Endothelial cell of hepatic sinusoid (primary cell): ENCODE results near the gene DNAH2.

Source experiments
- in situ Hi-C: cut with HindIII; loops from 2 replicates; pipeline ENCODE4 v1.10.0; 2017; ENCODE audit warnings: low sequenced_read_pairs

Gene DNAH2

GRCh38 chr17:7719661-7720060, 2.1 kb downstream of the DNAH2 start:
- in situ Hi-C loops, result loop anchor here (10.0 kb wide), 1 partner anchor 95 kb away; no protein-coding TSS in a partner anchor

GRCh38 chr17:7720125-7720524, 2.6 kb downstream of the DNAH2 start:
- in situ Hi-C loops, result loop anchor here (10.0 kb wide), 1 partner anchor 95 kb away; no protein-coding TSS in a partner anchor

- in situ Hi-C loops, result loop anchor here (10.0 kb wide), 1 partner anchor 93 kb away; no protein-coding TSS in a partner anchor
Measured at GRCh38 chr17:7721612-7722011, 4.1 kb downstream of the DNAH2 start.

GRCh38 chr17:7727886-7728285, 10.3 kb downstream of the DNAH2 start:
- in situ Hi-C loops, result loop anchor here (10.0 kb wide), 1 partner anchor 87 kb away; no protein-coding TSS in a partner anchor

- in situ Hi-C loops, result loop anchor here (10.0 kb wide), 1 partner anchor 85 kb away; no protein-coding TSS in a partner anchor
Measured at GRCh38 chr17:7729816-7730215, 12.3 kb downstream of the DNAH2 start.

GRCh38 chr17:7732981-7733539, 15.5 kb downstream of the DNAH2 start:
- in situ Hi-C loops, result no loop called here

GRCh38 chr17:7737601-7738000, 20.1 kb downstream of the DNAH2 start:
- in situ Hi-C loops, result no loop called here

GRCh38 chr17:7739746-7740145, 22.2 kb downstream of the DNAH2 start:
- in situ Hi-C loops, result no loop called here

GRCh38 chr17:7740481-7741001, 23.0 kb downstream of the DNAH2 start:
- in situ Hi-C loops, result no loop called here

- in situ Hi-C loops, result no loop called here
Measured at GRCh38 chr17:7742729-7743128, 25.2 kb downstream of the DNAH2 start.

GRCh38 chr17:7744416-7744815, 26.9 kb downstream of the DNAH2 start:
- in situ Hi-C loops, result no loop called here

GRCh38 chr17:7745748-7746470, 28.4 kb downstream of the DNAH2 start:
- in situ Hi-C loops, result no loop called here

GRCh38 chr17:7747635-7748071, 30.1 kb downstream of the DNAH2 start:
- in situ Hi-C loops, result no loop called here

GRCh38 chr17:7748076-7748775, 30.7 kb downstream of the DNAH2 start:
- in situ Hi-C loops, result no loop called here

GRCh38 chr17:7750321-7750821, 32.8 kb downstream of the DNAH2 start:
- in situ Hi-C loops, result no loop called here

GRCh38 chr17:7754656-7755055, 37.1 kb downstream of the DNAH2 start:
- in situ Hi-C loops, result no loop called here

- in situ Hi-C loops, result no loop called here
Measured at GRCh38 chr17:7755095-7755890, 37.7 kb downstream of the DNAH2 start.

- in situ Hi-C loops, result no loop called here
Measured at GRCh38 chr17:7756968-7757367, 39.4 kb downstream of the DNAH2 start.

- in situ Hi-C loops, result loop anchor here (10.0 kb wide), 1 partner anchor 51 kb away; no protein-coding TSS in a partner anchor
Measured at GRCh38 chr17:7763919-7764318, 46.4 kb downstream of the DNAH2 start.

- in situ Hi-C loops, result loop anchor here (10.0 kb wide), 1 partner anchor 48 kb away; no protein-coding TSS in a partner anchor
Measured at GRCh38 chr17:7767004-7767403, 49.5 kb downstream of the DNAH2 start.
